Measurements from ENCODE around the gene CYFIP1.

The CYFIP1 gene

GRCh38 chr15:22950256-22950990 is 29.7 kb downstream of the CYFIP1 start:
- DNase-seq = no peak

- DNase-seq = peak in 1 of 56 donors; percentile 17
Measured at GRCh38 chr15:22949074-22949547, 31.1 kb downstream of the CYFIP1 start.

- DNase-seq = no peak
Measured at GRCh38 chr15:22948056-22948455, 32.1 kb downstream of the CYFIP1 start.

GRCh38 chr15:22947101-22948000 is 32.8 kb downstream of the CYFIP1 start:
- no peak for DNase-seq

GRCh38 chr15:22945071-22945470 is 35.1 kb downstream of the CYFIP1 start:
- DNase-seq = no peak

GRCh38 chr15:22944651-22945050 is 35.5 kb downstream of the CYFIP1 start:
- DNase-seq = no peak

GRCh38 chr15:22942877-22943276 is 37.3 kb downstream of the CYFIP1 start:
- no peak for DNase-seq

GRCh38 chr15:22942306-22942855 is 37.8 kb downstream of the CYFIP1 start:
- DNase-seq = no peak

GRCh38 chr15:22941179-22941578 is 39.0 kb downstream of the CYFIP1 start:
- DNase-seq = no peak

- no peak for DNase-seq
Measured at GRCh38 chr15:22939652-22940061, 40.5 kb downstream of the CYFIP1 start.

GRCh38 chr15:22939051-22939450 is 41.1 kb downstream of the CYFIP1 start:
- DNase-seq = no peak

- no peak for DNase-seq
Measured at GRCh38 chr15:22936577-22937472, 43.3 kb downstream of the CYFIP1 start.

GRCh38 chr15:22933641-22934061 is 46.5 kb downstream of the CYFIP1 start:
- DNase-seq = no peak

GRCh38 chr15:22931784-22932536 is 48.2 kb downstream of the CYFIP1 start:
- DNase-seq = no peak

- no peak for DNase-seq
Measured at GRCh38 chr15:22930782-22931484, 49.2 kb downstream of the CYFIP1 start.

GRCh38 chr15:22927761-22928160 is 52.4 kb downstream of the CYFIP1 start:
- DNase-seq = no peak

- DNase-seq = no peak
Measured at GRCh38 chr15:22925875-22926274, 54.3 kb downstream of the CYFIP1 start.

GRCh38 chr15:22922003-22922402 is 58.2 kb downstream of the CYFIP1 start:
- no peak for DNase-seq

- DNase-seq = no peak
Measured at GRCh38 chr15:22919171-22919570, 61.0 kb downstream of the CYFIP1 start.

Data from nucleus accumbens (tissue), 56 donors.